HEK293T (cell line): Measurements from ENCODE around the gene ABCC5.

Experiments used
- CTCF ChIA-PET: fragments of 350-600 bp; formaldehyde crosslinking; extraction: SDS; loops from one replicate; lab custom pipeline; 2021; ENCODE audit warnings: antibody characterized with exemption, inconsistent platforms; lab: Yijun Ruan, JAX
- POLR2A ChIA-PET: fragments of 350-600 bp; formaldehyde crosslinking; extraction: SDS; loops from one replicate; lab custom pipeline; 2020; ENCODE audit warnings: antibody characterized with exemption, inconsistent platforms; lab: Yijun Ruan, JAX
- DNase-seq: peaks from one replicate; pipeline ENCODE4 v3.0.0; 2012; ENCODE audit warnings: mixed read lengths; ENCODE audit errors: extremely low spot score
- ARNT ChIP-seq: fragments of 450-650 bp; IDR thresholded peaks from 2 replicates; pipeline ENCODE4 v1.6.1; 2017; ENCODE audit warnings: mild to moderate bottlenecking
- BHLHE40 ChIP-seq: fragments of 450-650 bp; IDR thresholded peaks from 2 replicates; pipeline ENCODE4 v1.6.1; 2016; ENCODE audit warnings: mild to moderate bottlenecking, moderate library complexity, borderline replicate concordance
- CTBP1 ChIP-seq: fragments of 450-650 bp; IDR thresholded peaks from 2 replicates; pipeline ENCODE4 v1.6.1; 2016; ENCODE audit warnings: borderline replicate concordance
- ELF4 ChIP-seq: fragments of 450-650 bp; IDR thresholded peaks from 2 replicates; pipeline ENCODE4 v1.6.1; 2017; ENCODE audit warnings: antibody characterized with exemption
- FOXA1 ChIP-seq: fragments of 450-650 bp; IDR thresholded peaks from 2 replicates; pipeline ENCODE4 v1.6.1; 2016; ENCODE audit warnings: mild to moderate bottlenecking
- FOXK2 ChIP-seq: fragments of 450-650 bp; IDR thresholded peaks from 2 replicates; pipeline ENCODE4 v1.6.1; 2016; ENCODE audit warnings: mild to moderate bottlenecking
- FOXM1 ChIP-seq: fragments of 450-650 bp; IDR thresholded peaks from 2 replicates; pipeline ENCODE4 v1.6.1; 2017; ENCODE audit warnings: mild to moderate bottlenecking, borderline replicate concordance
- HDGF ChIP-seq: fragments of 450-650 bp; IDR thresholded peaks from 2 replicates; pipeline ENCODE4 v1.6.1; 2017; ENCODE audit warnings: antibody characterized with exemption, borderline replicate concordance
- L3MBTL2 ChIP-seq: fragments of 450-650 bp; conservative IDR thresholded peaks from 2 replicates; pipeline ENCODE4 v1.6.1; 2016; ENCODE audit warnings: mild to moderate bottlenecking
- LEF1 ChIP-seq: fragments of 450-650 bp; IDR thresholded peaks from 2 replicates; pipeline ENCODE4 v1.6.1; 2017; ENCODE audit warnings: mild to moderate bottlenecking, borderline replicate concordance
- NFRKB ChIP-seq: fragments of 450-650 bp; IDR thresholded peaks from 2 replicates; pipeline ENCODE4 v1.6.1; 2016; ENCODE audit warnings: mild to moderate bottlenecking, moderate library complexity
- SP1 ChIP-seq: fragments of 450-650 bp; IDR thresholded peaks from 2 replicates; pipeline ENCODE4 v1.6.1; 2017
- SUZ12 ChIP-seq: fragments of 450-650 bp; IDR thresholded peaks from 2 replicates; pipeline ENCODE4 v1.6.1; 2016; ENCODE audit warnings: mild to moderate bottlenecking
- TARDBP ChIP-seq: fragments of 450-650 bp; IDR thresholded peaks from 2 replicates; pipeline ENCODE4 v1.6.1; 2016
- ZNF384 ChIP-seq: fragments of 450-650 bp; IDR thresholded peaks from 2 replicates; pipeline ENCODE4 v1.6.1; 2016
- TF ChIP-seq, protein P1 (sequence below): fragments of 450-650 bp; IDR thresholded peaks from 2 replicates; pipeline ENCODE4 v1.6.1; 2016

Gene ABCC5

DNA sequence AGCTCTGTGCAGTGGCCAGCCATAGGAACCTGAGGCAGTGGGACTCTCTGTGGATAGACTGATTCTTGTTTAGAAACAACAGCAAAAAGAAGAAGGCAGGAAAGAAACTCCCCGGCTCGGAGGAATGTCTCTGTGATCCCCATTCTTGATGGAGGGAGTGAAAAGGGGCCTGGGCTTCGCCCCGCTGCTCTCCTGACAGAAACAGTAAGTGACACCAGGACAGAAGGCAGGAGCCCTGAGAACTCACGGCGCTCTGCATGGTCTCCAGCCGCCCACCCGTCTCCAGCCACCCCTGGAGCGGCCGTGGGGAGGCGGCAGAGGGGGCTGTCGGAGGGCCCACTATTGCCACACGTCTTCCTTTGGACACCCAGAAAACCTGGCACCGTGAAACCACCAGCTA lies 97.3 kb downstream of the ABCC5 start:
- no peak for TF ChIP-seq FOXM1
- TF ChIP-seq L3MBTL2, result no peak
- TF ChIP-seq ZNF384, result no peak
- TF ChIP-seq ARNT, result no peak
- no peak for TF ChIP-seq FOXK2
- ChIA-PET POLR2A (no interaction called here), CTCF (no interaction called here)
- DNase-seq, result no peak

DNA sequence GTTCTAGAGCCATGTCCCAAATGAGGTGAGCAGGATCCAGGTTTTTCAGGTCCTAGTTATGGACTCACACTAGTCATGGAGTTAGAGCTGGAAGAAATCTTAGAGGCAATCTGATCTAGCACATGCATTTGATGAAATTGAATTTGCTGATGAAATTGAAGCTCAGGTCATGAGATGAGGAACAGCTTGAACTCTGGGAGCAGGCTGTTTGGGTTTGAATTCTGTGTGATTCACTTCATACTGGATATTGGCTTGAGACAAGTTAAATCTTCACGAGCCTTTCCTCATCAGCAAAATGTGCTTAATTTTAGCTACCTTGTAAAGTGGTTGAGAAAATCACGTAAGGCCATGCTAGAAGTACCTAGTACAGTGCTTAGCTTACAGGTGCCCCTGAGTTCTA lies 99.5 kb downstream of the ABCC5 start:
- ChIA-PET POLR2A (no interaction called here), CTCF (interaction anchor here (0.6 kb wide), 1 partner anchor 23 kb away, joined by 6 read pairs; no protein-coding TSS in a partner anchor)
- no peak for TF ChIP-seq TARDBP
- no peak for TF ChIP-seq FOXM1
- no peak for TF ChIP-seq SUZ12
- TF ChIP-seq FOXA1, result no peak
- no peak for TF ChIP-seq ELF4
- no peak for TF ChIP-seq CTBP1
- TF ChIP-seq HDGF, result no peak
- TF ChIP-seq LEF1, result no peak
- no peak for TF ChIP-seq BHLHE40
- TF ChIP-seq FOXK2, result no peak
- TF ChIP-seq, protein P1, sequence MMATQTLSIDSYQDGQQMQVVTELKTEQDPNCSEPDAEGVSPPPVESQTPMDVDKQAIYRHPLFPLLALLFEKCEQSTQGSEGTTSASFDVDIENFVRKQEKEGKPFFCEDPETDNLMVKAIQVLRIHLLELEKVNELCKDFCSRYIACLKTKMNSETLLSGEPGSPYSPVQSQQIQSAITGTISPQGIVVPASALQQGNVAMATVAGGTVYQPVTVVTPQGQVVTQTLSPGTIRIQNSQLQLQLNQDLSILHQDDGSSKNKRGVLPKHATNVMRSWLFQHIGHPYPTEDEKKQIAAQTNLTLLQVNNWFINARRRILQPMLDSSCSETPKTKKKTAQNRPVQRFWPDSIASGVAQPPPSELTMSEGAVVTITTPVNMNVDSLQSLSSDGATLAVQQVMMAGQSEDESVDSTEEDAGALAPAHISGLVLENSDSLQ, result no peak
- no peak for TF ChIP-seq ZNF384
- no peak for TF ChIP-seq L3MBTL2
- no peak for TF ChIP-seq SP1
- no peak for TF ChIP-seq NFRKB
- TF ChIP-seq ARNT, result no peak
- DNase-seq, result no peak

GRCh38 chr3:183917776-183918175 lies 99.9 kb downstream of the ABCC5 start:
- TF ChIP-seq LEF1 (no peak), FOXM1 (no peak), HDGF (no peak), CTBP1 (no peak), BHLHE40 (no peak), NFRKB (no peak), SP1 (no peak), ARNT (no peak), ZNF384 (no peak), FOXK2 (no peak), L3MBTL2 (no peak), ELF4 (no peak), TARDBP (no peak), SUZ12 (no peak), FOXA1 (no peak)
- TF ChIP-seq, protein P1, result no peak
- CTCF ChIA-PET, result interaction anchor here (0.6 kb wide), 1 partner anchor 24 kb away, joined by 6 read pairs; no protein-coding TSS in a partner anchor
- DNase-seq, result no peak
- POLR2A ChIA-PET, result no interaction called here

GRCh38 chr3:183914856-183915255 lies 102.8 kb downstream of the ABCC5 start:
- TF ChIP-seq SUZ12, result no peak
- TF ChIP-seq ELF4, result no peak
- TF ChIP-seq LEF1, result no peak
- TF ChIP-seq ARNT, result no peak
- TF ChIP-seq, protein P1, result no peak
- no peak for TF ChIP-seq SP1
- TF ChIP-seq NFRKB, result no peak
- TF ChIP-seq FOXK2, result no peak
- TF ChIP-seq L3MBTL2, result no peak
- no peak for TF ChIP-seq HDGF
- no peak for TF ChIP-seq ZNF384
- TF ChIP-seq FOXM1, result no peak
- no peak for TF ChIP-seq TARDBP
- TF ChIP-seq FOXA1, result no peak
- TF ChIP-seq BHLHE40, result no peak
- no peak for TF ChIP-seq CTBP1
- no peak for DNase-seq
- ChIA-PET CTCF (no interaction called here), POLR2A (no interaction called here)

GRCh38 chr3:183913580-183913920 lies 104.1 kb downstream of the ABCC5 start:
- CTCF ChIA-PET, result no interaction called here
- no peak for TF ChIP-seq NFRKB
- no peak for TF ChIP-seq FOXK2
- TF ChIP-seq HDGF, result no peak
- TF ChIP-seq FOXM1, result no peak
- TF ChIP-seq, protein P1, result no peak
- no peak for TF ChIP-seq L3MBTL2
- no peak for TF ChIP-seq FOXA1
- TF ChIP-seq ELF4, result no peak
- no peak for TF ChIP-seq TARDBP
- no peak for TF ChIP-seq SUZ12
- no peak for TF ChIP-seq BHLHE40
- TF ChIP-seq LEF1, result no peak
- TF ChIP-seq CTBP1, result no peak
- no peak for DNase-seq
- POLR2A ChIA-PET, result no interaction called here
